ENCODE results near the gene IRAG1.

DNA sequence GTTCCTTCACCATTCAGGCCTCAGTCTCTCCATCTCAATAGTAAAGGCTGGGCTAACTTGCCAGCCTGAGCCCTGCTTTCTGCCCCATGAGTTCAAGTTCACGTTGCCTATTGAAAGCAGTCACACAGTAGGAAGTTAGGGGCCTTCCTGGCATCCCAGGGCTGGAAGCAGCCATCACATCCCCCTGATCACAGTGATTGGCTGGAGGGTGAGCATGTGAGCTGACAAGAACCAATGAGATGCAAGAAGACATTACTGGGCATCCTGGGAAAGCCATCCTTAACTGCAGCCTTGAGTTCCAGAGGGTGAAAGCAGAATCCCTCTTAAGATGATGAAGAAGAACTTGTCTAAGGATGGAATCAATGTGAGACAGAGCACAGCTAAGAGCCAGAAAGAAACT is 29.1 kb downstream of the IRAG1 start:
- no peak for TF ChIP-seq POLR2AphosphoS5 (IDR thresholded peaks at IDR 0.05)
- TF ChIP-seq, protein P1, sequence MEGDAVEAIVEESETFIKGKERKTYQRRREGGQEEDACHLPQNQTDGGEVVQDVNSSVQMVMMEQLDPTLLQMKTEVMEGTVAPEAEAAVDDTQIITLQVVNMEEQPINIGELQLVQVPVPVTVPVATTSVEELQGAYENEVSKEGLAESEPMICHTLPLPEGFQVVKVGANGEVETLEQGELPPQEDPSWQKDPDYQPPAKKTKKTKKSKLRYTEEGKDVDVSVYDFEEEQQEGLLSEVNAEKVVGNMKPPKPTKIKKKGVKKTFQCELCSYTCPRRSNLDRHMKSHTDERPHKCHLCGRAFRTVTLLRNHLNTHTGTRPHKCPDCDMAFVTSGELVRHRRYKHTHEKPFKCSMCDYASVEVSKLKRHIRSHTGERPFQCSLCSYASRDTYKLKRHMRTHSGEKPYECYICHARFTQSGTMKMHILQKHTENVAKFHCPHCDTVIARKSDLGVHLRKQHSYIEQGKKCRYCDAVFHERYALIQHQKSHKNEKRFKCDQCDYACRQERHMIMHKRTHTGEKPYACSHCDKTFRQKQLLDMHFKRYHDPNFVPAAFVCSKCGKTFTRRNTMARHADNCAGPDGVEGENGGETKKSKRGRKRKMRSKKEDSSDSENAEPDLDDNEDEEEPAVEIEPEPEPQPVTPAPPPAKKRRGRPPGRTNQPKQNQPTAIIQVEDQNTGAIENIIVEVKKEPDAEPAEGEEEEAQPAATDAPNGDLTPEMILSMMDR (IDR thresholded peaks at IDR 0.05): no peak

All from gastroesophageal sphincter (tissue), 3 donors.